Transverse colon (tissue), 3 donors: ENCODE data around the gene TMEM144.

Experiments used
- CTCF ChIP-seq, 5 experiments: fragments of 200-600 bp in 3 of 5; fragments of 450-650 bp in 2 of 5; sonication (generic) in 3 of 5; IDR thresholded peaks; 1 replicate in 2 of 5; 2 replicates in 3 of 5; pipeline ENCODE4 v1.5.1; 2016 to 2017; ENCODE audit warnings: antibody characterized with exemption in 5 of 5, inconsistent platforms in 3 of 5, mild to moderate bottlenecking in 2 of 5, moderate library complexity in 1 of 5
- EP300 ChIP-seq: sonication (generic); formaldehyde crosslinking; IDR thresholded peaks from one replicate; pipeline ENCODE4 v1.6.1; 2017; ENCODE audit warnings: antibody characterized with exemption, low read depth
- POLR2A ChIP-seq: fragments of 450-650 bp; IDR thresholded peaks from one replicate; pipeline ENCODE4 v1.6.1; 2016; ENCODE audit warnings: antibody characterized with exemption, mild to moderate bottlenecking, moderate library complexity

GRCh38 chr4:158239196-158239595 lies 28.9 kb downstream of the TMEM144 start:
- TF ChIP-seq CTCF (IDR thresholded peaks at IDR 0.05) (no peak), POLR2A (no peak), EP300 (no peak)
